Measurements from ENCODE around the gene SEPTIN8.

The SEPTIN8 gene

DNA sequence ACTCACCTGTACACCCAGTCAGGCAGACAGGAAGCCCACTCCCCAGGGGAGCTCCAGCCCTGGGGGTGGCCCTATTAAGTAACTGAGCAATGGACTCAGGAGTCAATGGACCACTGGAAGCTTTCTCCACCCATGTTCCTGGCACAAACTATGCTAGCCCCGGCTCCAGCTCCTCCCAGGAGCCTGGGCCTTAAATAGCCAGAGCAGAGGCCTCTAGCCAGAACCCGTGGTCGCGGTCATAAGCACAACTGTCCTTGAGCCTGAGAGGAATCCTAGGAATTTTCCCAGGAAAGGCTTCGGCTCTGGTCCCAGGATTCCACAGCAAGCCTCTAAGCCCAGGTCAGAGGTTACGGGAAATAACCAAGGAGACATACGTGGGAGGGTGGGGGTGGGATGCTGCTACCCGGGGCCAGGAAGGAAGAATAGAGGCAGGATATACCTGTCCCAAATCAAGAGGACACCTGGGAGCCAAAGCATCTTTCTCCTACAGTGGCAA, 5.5 kb downstream of the SEPTIN8 start:
- in situ Hi-C loops (cut with MboI; ENCODE audit: low pct_unique_long_range_greater_than_20kb, low sequenced_read_pairs), result no loop called here
- DNase-seq, result no peak

DNA sequence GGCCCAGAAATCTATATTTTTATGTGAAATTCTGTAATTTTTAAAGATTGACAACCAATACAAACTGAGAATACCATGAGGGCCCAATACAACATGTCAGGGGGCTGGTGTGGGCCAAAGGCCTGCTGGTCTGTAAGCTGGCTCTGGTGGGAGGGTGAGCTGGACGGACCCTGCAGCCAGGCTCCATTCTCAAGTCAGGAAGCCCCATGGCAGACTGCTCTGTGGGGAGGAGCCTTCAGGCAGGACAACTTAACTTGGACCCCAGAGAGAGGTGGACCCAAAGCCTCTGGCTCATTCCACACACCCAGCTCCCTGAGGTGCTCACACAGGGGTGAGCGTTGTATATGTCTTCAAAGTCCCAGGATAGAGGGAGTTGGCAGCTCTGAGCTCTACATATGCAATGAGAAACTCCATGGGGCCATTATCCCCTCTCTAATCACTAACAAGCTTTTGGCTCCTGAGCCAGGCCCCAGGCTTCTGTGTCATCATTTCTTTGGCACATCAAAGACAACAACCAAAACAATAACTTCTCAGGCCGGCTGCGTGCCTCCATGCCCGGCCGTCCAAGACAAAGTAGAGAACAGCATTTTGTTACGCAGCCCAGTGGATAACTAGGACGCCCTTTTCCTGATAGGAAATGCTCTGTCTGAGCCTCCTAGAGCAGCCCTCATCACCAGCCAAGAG, 6.4 kb downstream of the SEPTIN8 start:
- no peak for DNase-seq
- in situ Hi-C loops (cut with MboI; ENCODE audit: low pct_unique_long_range_greater_than_20kb, low sequenced_read_pairs), result no loop called here

DNA sequence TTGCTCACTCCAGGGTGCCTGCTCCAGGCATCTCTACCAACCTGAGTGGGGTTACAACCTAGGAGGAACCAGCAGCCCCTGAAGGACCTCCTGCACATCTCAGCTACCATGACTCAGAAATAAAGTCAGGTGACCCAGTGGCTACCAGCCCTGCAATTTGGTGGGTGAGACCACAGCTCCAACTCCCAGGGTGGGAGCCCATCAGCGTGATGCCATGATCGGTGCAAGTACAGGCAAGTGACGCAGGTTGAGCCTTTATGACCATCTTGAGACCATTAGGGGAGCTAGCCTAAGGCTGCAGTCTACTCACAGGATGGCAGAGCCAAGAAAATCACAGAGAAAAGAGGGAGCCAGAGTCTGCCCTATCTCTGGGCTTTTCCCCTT, 8.6 kb downstream of the SEPTIN8 start:
- in situ Hi-C loops (cut with MboI; ENCODE audit: low pct_unique_long_range_greater_than_20kb, low sequenced_read_pairs), result no loop called here
- DNase-seq, result no peak

DNA sequence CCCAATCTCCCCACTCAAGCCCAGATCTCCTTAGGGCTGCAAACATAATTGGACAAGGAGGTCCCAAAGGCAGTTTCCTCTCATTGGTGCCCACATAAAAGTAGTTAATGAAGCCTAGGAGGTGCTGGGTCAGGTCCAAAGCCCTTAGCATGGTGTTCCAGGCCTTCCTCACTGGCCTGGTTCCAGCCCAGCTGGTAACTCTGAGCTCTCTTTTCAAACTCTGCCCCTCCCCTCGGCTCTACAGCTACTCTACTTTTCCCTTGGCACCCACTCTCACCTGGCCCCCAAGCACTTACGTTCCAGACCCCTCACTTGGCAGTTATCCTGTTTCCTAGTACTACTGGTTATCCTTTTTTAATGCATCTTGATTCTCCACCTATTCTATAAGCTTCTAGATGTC, 9.9 kb downstream of the SEPTIN8 start:
- in situ Hi-C loops (cut with MboI; ENCODE audit: low pct_unique_long_range_greater_than_20kb, low sequenced_read_pairs), result no loop called here
- no peak for DNase-seq

DNA sequence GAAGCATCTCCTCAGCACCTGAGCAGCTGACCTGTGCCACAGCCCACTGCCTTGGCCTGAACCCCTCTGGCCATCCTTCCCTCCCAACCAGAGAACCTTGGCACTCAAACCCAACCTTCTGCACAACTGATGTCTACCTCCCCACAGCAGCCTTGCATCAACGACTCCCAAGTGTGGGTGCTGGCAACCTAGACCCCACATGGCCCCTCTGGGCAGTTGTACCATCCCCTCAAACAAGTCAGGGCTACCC, 10.3 kb downstream of the SEPTIN8 start:
- in situ Hi-C loops (cut with MboI; ENCODE audit: low pct_unique_long_range_greater_than_20kb, low sequenced_read_pairs), result no loop called here
- DNase-seq, result no peak

DNA sequence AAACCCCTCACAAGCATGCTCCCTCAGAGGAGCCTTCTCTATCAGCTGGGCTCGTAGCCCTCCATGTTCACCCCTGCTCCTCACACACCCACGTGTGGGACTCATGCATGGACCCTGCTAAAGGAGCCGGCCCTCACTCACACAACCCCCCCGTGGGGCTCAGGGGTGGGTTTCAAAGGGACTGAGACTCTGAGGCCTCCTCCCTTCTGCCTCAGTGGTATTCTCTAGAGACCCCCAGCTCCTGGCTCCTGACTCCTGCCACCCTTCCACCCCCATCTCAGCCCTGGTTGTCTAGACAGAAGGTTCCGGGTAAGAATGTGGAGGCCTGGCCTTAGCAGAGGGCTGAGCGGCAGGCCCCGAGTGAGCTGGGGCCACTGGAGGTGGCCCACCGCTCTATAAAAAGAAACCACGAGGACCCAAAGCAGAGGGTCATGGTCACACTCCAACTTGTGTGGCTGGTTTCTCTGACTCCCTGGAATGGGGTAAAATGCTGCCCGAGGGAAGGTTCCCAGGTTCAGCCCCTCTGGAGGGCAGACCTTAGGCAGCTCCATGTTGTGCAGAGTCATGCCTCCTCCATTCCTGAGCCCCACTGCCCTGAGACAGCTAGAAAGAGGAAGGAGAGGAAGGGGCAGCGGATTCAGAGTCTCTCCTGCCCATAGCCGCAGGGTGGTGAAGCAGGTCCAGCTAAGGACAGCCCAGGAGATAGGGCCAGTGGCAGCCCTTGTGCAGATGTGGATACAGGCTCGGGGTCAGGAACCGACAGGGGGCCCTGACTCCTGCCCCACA, 10.8 kb downstream of the SEPTIN8 start:
- in situ Hi-C loops (cut with MboI; ENCODE audit: low pct_unique_long_range_greater_than_20kb, low sequenced_read_pairs), result no loop called here
- no peak for DNase-seq

DNA sequence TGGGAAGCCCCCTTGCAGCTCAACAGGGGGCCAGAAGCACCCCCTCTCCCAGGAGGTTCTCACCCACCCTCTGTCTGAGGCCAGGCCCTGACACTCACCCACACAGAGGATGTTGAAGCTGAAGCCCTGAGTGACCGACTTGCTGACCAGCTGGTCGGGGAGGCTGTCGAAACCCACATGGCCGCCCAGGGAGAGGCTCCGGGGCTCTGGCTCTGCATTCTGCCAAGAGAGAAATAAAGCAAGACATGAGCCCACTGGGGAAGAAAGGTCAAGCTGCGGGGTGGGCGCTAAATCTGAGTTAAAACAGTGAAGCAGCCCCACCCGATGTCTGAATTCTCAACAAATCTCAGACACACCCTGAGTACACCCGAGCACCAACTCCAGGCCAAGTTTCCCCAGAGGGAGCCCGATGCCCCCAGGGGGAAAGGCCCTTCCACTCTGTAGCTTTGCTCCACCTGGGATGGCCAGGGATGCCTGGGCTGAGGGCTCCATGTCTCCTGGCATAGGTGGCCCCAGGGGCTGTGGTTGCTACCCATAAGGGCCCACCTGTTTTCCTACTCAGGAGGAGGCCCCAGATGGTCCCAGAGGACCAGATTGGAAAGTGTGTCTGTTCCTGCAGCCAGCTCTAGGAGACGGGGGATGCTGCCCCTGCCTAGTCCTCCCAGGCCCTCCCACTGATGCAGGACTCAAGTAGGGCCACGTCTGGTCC, 11.6 kb downstream of the SEPTIN8 start:
- in situ Hi-C loops (cut with MboI; ENCODE audit: low pct_unique_long_range_greater_than_20kb, low sequenced_read_pairs), result no loop called here
- no peak for DNase-seq

DNA sequence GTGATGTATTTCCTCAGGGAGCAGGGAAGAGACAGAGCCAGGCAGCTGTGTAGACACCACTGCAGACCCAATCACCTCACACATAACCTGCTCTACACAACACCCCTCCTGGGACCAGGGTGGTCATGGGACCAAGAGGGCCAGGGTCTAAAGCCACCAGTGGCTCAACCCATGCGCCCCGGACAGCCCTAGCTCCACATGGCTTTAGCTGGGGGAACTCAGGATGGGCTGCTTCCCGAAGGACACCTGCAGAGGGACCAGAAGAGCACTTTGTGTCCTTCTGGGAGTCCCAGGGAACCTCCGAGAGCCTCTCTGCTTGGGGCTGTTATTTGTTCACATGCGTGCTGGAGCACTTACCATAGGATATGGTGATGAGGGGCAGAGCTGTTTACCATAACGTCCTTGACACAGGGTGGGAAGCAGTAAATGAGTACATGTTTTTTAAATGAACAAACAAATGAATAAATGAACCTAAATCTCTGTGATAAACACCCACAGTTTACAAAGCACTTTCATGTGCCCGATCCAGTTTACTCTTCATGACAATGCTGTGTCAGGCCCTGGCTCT, 12.3 kb downstream of the SEPTIN8 start:
- no peak for DNase-seq
- in situ Hi-C loops (cut with MboI; ENCODE audit: low pct_unique_long_range_greater_than_20kb, low sequenced_read_pairs), result no loop called here

DNA sequence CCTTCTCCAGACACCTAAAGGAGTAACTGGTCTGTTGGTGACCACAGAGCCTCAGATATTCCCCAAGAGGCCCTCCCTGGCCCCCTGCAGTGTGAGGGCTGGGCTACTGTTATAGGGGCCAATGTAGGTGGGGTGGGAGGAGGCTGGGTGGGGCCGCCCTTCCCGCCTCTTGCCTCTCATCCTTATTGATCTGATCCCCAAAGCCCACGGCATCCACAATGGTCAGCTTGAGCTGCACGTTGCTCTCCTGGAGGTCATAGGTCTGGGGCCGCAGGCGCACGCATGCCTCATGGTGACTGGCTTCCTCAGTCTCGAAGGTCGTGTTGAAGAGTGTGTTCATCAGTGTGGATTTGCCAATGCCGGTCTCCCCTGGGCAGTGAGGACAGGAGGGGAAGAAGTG, 13.0 kb downstream of the SEPTIN8 start:
- no peak for DNase-seq
- in situ Hi-C loops (cut with MboI; ENCODE audit: low pct_unique_long_range_greater_than_20kb, low sequenced_read_pairs), result no loop called here

DNA sequence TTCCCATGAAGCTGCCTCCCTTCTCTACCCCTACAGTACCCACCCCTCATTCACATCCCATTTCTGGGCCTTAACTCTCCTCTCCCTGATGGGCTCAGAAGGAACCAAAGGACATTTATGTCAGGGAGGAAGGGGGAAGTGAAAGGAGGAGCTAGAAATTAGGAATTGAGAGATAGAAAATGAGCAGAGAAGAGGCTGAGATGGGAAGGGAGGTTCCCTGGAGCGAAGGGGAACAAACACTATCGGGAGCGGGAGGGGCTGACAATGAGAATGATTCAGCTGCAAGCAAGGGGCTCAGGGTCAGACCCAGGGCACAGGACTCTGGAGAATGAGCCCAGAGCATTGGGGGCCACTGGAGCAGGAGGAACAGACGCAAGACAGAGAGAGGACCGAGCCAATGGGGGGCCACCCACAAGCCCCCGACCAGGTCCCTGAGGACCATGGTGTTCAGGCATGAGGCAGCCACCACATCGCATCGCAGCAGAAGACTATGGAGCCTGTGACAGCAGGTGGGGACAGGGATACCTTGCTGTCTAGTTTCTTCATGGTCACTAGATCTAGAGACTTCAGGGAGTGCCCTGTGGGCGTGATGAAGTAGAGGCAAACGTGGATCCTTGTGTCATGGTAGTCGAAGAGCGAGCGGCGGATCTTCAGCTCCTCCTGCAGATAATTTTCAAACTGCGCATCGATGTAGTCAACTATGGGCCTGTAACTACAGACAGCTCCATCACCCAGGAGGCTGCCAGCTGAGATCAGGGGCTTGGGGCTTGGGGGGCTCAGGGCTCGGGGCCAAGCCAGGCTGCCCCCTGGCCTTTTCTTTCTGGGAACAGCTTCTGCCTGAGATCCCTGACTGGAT, 13.6 kb downstream of the SEPTIN8 start:
- in situ Hi-C loops (cut with MboI; ENCODE audit: low pct_unique_long_range_greater_than_20kb, low sequenced_read_pairs), result no loop called here
- DNase-seq, result no peak

DNA sequence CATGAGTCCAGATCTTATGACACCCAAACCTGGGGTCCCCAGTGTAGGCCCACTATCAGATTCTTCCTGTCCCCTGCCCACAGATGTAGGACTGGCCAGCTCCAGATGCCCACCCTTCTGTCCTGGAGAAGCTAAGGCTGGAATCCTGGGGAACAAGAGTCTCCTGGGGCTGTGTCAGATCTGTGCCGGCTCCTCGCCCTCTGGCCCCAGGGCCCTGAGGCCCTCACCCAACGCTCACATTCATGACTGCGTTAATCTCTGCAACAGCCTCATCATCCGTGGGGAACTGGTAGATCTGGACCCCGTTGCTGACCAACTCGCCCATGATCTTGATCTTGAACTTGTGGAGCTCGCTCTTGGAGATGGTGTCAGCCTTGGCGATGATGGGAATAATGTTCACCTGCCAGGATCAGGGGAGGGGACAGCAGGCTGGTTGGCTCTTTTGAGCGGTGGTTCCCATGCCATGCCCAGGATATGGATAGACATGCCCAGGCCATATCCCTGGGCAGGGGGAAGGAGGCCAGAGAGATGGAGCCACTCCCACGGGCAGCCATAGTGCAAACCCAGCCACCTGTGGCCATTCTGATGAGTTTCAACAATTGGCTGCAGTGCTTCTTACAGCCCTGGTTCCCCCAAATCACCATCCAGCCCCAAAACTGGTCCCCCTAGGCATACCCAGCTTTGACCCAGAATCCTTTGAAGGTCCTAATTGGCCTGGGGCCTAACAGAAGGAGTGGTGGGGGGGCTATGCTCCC, 14.6 kb downstream of the SEPTIN8 start:
- DNase-seq, result no peak
- in situ Hi-C loops (cut with MboI; ENCODE audit: low pct_unique_long_range_greater_than_20kb, low sequenced_read_pairs), result no loop called here

DNA sequence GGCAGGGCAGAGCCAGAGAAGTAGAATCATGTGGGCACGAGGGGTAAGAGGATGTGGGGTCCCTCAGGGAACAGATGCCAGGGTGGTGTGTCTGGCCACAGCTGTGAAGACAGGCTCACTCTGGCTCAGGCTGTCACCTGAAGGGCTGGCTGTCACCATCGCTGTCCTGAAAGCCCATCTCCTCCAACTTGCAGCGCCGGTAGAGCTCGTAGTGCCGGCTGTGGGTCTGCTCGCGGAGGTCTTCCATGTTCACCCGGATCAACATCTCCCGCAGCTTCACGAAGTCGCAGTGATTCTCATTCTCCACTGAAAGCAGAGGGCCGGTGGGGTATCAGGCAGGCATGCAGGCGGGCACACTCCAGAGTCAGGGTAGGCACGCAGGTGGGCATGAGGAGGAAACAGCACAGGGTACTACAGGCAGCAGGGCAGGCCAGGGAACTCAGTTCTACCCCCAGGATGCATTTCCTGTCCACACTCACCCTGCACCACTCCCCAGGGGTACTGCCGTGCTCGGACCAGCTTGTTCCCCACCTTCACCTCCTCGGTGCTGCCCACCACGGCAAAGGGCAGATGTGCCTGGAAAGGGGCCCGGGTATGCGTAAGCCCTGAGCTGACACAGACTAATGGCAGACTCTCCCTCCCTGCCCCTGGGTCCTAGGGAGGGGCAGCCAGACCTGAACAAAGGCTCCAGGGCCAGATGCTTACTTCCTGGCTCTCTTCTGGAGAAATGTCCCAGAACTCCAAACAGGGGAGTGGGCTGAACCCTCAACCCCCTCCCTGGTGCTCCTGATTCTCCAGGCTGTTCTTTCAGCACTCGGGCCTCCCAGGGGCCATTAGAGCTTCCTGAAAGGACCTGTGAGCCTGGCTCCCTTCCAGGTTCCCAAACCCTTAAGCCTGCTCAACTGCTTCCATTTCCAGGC, 15.5 kb downstream of the SEPTIN8 start:
- DNase-seq, result no peak
- in situ Hi-C loops (cut with MboI; ENCODE audit: low pct_unique_long_range_greater_than_20kb, low sequenced_read_pairs), result no loop called here

DNA sequence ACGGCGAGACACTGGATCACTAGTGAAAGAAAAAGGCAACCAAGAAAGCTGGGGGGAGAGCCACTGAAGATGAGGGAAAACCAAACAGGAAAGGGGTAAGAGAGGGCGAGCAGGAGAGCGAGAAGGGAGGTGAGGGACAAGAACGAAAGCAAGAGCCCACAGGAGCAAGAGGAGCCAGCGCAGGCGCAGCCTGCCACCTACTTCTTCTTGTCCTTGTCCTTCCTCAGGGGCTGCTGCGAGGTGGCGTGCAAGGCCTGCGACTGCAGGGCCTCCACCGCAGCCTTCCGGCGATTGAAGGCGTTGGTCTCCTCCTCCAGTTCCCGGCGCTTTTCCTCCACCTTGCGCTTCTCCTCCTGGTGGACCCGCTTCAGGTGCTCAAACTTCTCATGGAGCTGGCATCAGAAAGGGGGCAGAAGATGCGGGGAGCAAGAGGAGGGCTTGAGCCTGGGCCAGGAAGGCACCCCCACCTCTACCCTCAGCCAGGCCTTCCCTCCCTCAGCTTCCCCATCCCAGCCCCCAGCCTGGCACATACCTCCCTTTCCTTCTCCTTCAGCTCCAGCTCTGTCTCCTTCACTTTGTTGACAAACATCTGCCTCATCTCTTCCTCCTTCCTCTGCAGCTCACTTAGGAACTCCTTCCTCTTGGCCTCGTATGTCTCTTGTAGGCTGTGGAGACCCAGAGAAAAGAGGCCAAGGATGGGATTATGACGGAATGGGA, 16.3 kb downstream of the SEPTIN8 start:
- no peak for DNase-seq
- in situ Hi-C loops (cut with MboI; ENCODE audit: low pct_unique_long_range_greater_than_20kb, low sequenced_read_pairs), result no loop called here

DNA sequence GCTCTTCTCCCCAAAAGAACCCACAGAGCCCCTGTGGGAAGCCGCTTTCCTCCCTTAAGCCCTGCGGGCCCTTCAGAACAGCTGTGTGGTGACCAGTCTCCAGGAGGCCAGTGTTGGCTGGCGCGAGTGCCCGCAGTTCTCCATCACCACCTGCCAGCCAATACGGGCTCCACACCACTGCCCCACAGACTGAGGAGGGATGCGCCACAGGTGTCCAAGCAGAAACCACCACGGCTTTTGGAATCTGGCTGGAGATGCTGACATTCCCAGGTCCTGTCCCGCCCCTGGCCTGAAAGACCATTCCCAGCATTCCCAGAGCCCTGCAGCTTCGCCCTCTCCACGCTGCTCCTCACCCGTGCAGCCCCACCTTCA, 17.0 kb downstream of the SEPTIN8 start:
- in situ Hi-C loops (cut with MboI; ENCODE audit: low pct_unique_long_range_greater_than_20kb, low sequenced_read_pairs), result no loop called here
- no peak for DNase-seq

DNA sequence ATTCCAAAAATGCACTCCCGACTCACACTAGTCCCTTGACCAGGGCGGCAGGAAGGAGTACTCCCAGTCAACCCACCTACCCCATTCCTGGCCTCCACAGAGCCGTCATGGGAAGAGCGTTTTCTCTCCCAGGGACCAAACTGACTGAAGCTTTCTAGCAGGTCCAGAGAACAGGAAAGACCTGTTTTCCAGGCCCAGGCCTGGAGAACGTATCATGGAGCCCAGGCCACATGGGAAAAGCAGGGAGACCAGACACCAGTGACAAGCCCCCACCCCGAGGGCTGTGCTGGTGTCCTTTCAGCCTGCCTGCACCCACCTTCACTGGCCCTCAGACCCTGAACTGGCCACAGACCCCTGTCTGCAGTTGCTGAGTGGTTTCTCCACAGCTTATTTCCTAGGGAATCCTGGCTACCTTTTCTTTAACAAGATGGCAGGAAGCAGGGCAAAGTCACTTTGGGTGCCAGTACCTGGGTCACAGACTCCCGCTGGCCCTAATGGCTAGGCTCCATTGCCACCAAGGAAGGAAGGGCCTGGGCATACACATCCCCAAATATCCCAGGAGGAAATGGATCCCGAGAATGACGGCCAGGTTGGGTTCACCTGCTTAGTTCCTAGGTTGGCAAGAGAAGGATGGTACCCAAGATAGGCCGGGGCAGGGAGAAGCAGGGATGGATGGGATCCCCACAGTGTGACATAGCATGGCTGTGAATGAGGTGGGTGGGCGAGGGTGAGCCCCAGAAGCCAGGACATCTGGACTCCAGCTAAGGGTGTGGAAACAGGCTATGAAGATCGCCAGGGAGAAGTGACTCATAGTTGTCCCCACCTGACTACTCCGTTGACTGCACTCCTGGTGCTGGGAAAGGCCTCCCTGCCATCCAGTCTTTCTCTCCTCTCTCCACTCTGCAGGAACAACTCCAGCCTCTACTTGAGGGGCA, 17.7 kb downstream of the SEPTIN8 start:
- in situ Hi-C loops (cut with MboI; ENCODE audit: low pct_unique_long_range_greater_than_20kb, low sequenced_read_pairs), result no loop called here
- DNase-seq, result no peak

DNA sequence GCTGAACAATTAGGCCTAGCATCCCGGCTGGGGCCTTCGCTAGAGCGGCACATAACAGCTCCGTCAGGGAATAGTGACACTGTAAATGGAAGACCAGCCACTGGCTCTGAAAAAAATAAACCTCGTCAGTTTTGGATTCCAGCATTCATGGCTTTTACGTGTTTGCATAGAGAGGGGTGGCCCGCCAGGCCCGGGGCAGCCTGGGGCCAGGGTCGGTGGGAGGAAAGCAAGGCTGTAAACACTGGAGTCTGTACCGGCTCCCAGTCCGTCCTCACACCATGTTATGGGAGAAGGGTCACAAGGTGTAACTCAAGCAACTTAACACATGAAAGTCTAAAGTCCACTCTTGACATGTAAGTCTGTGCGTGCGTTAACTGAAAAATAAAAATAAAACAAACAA, 18.6 kb downstream of the SEPTIN8 start:
- no peak for DNase-seq
- in situ Hi-C loops (cut with MboI; ENCODE audit: low pct_unique_long_range_greater_than_20kb, low sequenced_read_pairs), result no loop called here

Data from KBM-7 (cell line).